ENCODE data around the gene VPS13A.

VPS13A gene

GRCh38 chr9:77457916-77458592 is 280.7 kb downstream of the VPS13A start:
- DNase-seq (ENCODE audit: low spot score) = peak; percentile 86

GRCh38 chr9:77460938-77461337 is 283.6 kb downstream of the VPS13A start:
- no peak for DNase-seq (ENCODE audit: low spot score)

GRCh38 chr9:77462066-77462465 is 284.7 kb downstream of the VPS13A start:
- DNase-seq (ENCODE audit: low spot score) = no peak

- no peak for DNase-seq (ENCODE audit: low spot score)
Measured at GRCh38 chr9:77463151-77463550, 285.8 kb downstream of the VPS13A start.

GRCh38 chr9:77464661-77465060 is 287.3 kb downstream of the VPS13A start:
- no peak for DNase-seq (ENCODE audit: low spot score)

GRCh38 chr9:77469515-77470231 is 292.3 kb downstream of the VPS13A start:
- DNase-seq (ENCODE audit: low spot score) = peak; percentile 59
